Muscle of arm (tissue), 12 donors: ENCODE results near the gene ACER2. TPM values are rescaled to one million over a fixed set of nuclear protein-coding genes. Genes with fewer than 3 reads are reported as not detected.

ENCODE experiments used
- DNase-seq: peaks from one replicate; pipeline ENCODE4 v3.0.0-alpha.2; 2013
- polyA plus RNA-seq, 12 donors: library from polyadenylated mRNA; unstranded; fragments of 120-200 nt; gene quantifications; one replicate each; pipeline ENCODE4 v1.2.1, GENCODE V29; 2013; ENCODE audit not compliant: insufficient read length in 12 of 12

ACER2 gene
- polyA plus RNA-seq, 12 donors: 0.89 to 2.9 (median 1.4) TPM; not detected in 2

- DNase-seq: no peak
Measured at GRCh38 chr9:19484699-19485098, 75.9 kb downstream of the ACER2 start.

GRCh38 chr9:19485193-19485592 lies 76.4 kb downstream of the ACER2 start:
- no peak for DNase-seq

GRCh38 chr9:19486803-19487202 lies 78.0 kb downstream of the ACER2 start:
- DNase-seq: no peak

GRCh38 chr9:19488721-19489120 lies 79.9 kb downstream of the ACER2 start:
- DNase-seq: no peak

- no peak for DNase-seq
Measured at GRCh38 chr9:19490269-19490668, 81.5 kb downstream of the ACER2 start.

- DNase-seq: no peak
Measured at GRCh38 chr9:19490828-19491227, 82.0 kb downstream of the ACER2 start.

GRCh38 chr9:19492775-19493173 lies 84.0 kb downstream of the ACER2 start:
- no peak for DNase-seq

GRCh38 chr9:19493174-19493811 lies 84.5 kb downstream of the ACER2 start:
- peak; percentile 74 for DNase-seq

GRCh38 chr9:19493876-19494275 lies 85.1 kb downstream of the ACER2 start:
- no peak for DNase-seq

- no peak for DNase-seq
Measured at GRCh38 chr9:19495186-19496028, 86.6 kb downstream of the ACER2 start.

GRCh38 chr9:19496321-19497050 lies 87.7 kb downstream of the ACER2 start:
- DNase-seq: no peak

- no peak for DNase-seq
Measured at GRCh38 chr9:19497276-19497675, 88.5 kb downstream of the ACER2 start.

GRCh38 chr9:19498015-19498414 lies 89.2 kb downstream of the ACER2 start:
- DNase-seq: no peak

Other genes starting within 250 kb of the ACER2 start
- gene DENND4C, start 178.3 kb upstream of the ACER2 start, polyA plus RNA-seq: 100 to 1,000 TPM in 1 of 12 donors, 10 to 100 TPM in 11; 22.7 to 164 (median 29.5) TPM
- 1,000 to 10,000 TPM in 11 of 12 donors, 100 to 1,000 TPM in 1; 785 to 3,732 (median 3,447) TPM for gene RPS6, start 28.8 kb upstream of the ACER2 start, polyA plus RNA-seq